NCI-H187 (cell line): Measurements from ENCODE around the gene TMEM94.
"Not testable (repeated sequence)": the region's sequence is repeated elsewhere in the genome, so short reads cannot be mapped to it uniquely, and the experiment has no call there.

ENCODE experiments used
- DNase-seq, 2 experiments: peaks; one replicate each; lab custom pipeline; 2025; lab: John Stamatoyannopoulos, UW

TMEM94 gene

DNA sequence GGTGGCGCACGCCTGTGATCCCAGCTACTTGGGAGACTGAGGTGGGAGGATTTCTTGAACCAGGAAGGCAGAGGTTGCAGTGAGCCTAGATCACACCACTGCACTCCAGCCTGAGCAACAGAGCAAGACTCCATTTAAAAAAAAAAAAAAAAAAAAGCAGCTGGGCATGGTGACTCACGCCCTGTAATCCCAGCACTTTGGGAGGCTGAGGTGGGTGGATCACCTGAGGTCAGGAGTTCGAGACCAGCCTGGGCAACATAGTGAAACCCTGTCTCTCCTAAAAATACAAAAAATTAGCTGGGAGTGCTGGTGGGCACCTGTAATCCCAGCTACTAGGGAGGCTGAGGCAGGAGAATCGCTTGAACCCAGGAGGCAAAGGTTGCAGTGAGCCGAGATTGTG, 10.5 kb upstream of the TMEM94 start:
- DNase-seq = not testable (repeated sequence)

DNA sequence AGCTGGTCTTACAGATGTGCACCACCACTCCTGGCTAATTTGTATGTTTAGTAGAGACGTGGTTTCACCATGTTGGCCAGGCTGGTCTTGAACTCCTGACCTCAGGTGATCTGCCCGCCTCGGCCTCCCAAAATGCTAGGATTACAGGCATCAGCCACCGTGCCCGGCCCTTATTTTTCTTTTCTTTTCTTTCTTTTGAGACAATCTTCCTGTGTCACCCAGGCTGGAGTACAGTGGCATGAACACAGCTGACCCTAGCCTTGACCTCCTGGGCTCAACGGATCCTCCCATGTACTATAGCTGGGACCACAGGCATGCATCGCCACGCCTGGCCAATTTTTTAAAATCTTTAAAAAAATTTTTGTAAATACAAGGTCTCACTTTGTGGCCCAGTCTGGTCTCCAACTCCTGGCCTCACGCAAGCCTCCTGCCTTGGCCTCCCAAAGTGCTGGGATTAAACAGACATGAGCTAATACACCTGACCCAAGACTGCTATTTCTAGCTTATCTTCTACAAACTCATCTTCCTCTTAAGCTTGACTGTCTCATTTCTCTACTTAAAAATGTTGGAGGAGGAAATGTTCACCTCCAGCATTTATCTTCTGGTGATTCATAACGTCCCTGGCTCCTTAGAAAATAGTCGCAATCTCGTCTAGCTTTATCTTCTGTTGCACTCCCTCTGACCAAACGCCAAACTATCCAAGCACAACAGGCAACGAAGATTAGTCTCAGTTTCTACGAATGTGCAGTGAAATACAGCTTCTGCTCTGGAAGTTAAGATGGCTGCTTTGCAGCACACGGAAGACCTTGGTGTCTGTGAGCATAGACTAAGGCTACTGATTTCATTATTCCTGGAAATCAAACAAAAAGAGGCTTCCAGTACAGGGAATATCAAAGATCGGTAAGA, 8.2 kb upstream of the TMEM94 start:
- no peak for DNase-seq

DNA sequence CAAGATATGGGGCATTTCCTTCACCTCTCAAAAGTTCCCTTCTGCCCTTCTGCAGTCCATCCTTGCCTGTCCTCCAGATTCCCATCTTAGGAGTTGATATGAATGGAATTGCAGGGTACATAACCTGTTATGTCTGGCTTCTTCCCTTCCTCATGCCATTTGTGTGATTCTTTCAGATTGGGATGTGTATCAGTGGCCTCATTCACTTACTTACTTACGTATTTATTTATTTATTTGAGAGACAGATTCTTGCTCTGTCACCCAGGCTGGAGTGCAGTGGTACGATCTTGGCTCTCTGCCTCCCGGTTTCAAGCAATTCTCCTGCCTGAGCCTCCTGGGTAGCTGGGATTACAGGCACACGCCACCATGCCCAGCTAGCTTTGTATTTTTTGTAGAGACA, 6.2 kb upstream of the TMEM94 start:
- DNase-seq = no peak

DNA sequence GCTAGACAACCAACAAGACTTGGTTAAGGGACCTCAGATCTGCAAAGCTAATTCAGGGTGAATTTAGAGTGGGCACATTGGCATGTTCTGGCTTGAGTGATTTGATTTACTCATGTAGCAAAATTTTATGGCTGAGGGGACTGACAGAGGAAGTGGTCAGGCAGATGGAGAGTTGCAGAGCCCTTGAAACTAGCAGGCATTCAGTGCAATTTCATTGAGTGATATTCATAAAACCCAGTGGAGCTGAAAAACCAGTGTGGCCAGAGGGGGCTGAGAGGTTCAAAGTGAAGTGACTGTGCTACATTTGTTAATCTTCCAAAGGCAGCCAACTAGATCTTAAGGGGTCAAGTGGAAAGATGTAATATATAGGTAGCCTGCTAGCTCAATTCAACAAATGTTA, 2.2 kb upstream of the TMEM94 start:
- no peak for DNase-seq

DNA sequence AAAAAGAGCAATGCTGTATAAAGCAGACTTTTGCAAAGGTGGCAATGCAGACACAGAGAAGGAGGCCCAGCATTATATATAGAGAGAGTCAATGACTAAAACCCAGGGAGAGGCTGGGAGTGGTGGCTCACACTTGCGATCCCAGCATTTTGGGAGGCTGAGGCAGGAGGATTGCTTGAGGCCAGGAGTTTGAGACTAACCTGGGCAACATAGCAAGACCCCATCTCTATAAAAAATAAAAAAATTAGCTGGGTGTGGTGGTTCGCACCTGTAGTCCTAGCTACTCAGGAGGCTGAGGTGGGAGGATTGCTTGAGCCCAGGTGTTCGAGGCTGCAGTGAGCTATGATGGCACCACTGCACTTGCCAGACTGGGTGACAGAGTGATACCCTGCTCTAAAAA, 1.8 kb upstream of the TMEM94 start:
- not testable (repeated sequence) for DNase-seq

DNA sequence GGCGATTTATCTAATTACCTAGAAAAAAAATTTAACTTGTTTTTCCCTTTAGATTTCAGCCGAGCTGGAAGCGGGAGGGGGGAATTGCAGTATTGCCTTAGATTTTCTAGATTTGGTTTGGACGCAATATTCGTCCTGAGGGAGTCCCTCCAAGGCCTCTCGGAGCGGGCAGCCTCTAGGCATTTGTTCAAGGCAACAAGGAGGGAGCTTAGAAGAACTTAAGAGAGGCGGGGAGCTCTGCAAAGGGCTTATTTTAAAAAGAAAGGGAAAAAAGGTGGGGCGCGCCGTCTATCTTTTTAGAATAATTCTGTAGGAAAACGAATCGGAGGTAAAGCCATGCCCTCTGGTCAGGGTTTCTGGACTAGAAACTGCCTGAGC, 407 bp upstream of the TMEM94 start:
- no peak for DNase-seq

DNA sequence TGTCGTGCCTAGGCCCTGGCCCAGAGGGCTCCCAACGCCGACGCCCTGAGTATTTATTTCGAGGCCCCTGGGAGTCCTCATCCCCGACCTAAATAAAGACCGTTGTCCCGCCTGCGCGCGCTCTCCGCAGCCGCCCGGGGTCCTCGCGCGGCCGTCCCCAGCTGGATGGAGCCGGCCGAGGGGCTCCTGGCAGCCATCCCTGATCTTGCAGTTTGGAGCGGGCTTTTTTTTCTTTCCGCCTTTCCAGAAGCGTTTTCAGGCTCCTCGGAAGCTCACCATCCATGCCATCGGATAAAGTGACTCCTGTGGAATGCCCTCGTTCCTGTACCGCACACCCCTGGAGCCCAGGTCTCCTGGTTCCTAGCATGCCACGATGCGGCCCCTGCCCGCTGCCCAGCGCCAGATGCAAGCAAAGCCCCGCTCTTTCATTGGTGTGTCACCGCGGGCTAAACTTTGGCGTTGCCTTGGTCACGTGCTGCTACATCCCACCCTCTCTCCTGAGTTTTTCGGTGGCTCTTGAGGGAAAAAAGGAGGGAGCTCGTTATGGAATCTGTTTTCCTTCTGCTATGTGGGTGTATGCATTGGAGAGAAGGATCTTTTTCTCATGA, 716 bp downstream of the TMEM94 start:
- DNase-seq = no peak

DNA sequence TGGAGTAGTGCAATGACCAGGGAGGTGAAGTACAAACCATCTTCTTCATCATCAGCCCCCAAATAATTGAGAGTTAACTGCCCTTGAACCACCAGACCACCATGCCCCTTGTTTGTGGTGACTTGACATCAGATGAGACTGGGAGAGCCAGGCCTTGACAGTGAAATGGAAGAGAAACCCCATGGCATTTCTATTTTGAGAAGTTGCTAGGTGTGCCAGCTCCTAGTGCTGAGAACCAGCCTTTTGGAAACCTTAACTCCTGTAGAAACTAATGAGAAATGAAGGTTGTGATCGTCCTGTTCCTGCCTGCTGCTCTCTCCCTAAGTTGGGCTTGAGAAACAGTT, 2.8 kb downstream of the TMEM94 start:
- no peak for DNase-seq

DNA sequence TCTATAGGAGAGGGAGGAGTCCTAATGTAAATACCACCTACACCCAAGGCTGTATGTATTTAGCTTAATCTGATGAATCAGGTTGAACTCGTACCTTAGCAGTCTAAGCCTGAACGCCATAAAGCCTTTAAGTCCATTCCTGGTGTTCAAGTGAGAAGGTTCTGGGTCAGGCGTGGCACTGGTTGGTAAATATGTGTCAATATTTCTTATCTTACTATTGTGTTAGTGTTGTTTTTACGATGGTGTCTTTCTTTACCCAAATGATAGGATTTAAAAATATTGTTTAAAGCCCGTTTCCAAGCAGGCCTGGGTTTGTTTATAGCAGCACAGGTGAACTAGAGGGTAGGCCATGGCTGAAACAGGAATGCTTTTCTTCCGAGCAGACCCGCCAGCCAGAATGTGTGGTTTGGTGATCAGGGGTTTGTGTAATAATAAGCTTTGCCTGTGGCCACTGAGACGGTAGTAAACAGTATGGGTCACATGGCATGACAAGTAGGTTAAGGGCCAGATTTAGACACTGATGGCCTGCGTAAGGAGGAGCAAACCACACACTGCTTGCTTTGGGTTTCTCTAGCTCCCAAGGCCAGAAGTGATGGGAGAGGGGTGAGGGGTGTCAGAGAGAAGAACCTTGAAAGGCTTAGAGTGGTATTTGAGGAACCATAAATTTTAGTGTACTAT, 3.3 kb downstream of the TMEM94 start:
- no peak for DNase-seq

DNA sequence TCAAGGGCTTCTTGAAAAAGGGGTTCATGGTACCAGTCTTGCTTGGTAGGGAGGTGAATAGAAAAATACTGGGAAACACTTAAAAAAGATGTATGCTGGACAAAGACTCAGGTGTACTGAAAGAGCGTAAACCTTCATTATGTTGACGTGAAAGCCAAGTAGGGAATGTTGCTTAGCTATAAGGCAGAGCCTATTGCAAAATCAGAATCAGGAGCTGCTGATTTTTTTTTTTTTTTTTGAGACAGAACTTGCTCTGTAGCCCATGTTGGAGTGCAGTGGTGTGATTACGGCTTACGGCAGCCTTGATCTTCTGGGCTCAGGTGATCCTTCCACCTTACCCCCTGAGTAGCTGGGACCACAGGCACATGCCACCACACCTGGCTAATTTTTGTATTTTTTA, 3.9 kb downstream of the TMEM94 start:
- DNase-seq = no peak

DNA sequence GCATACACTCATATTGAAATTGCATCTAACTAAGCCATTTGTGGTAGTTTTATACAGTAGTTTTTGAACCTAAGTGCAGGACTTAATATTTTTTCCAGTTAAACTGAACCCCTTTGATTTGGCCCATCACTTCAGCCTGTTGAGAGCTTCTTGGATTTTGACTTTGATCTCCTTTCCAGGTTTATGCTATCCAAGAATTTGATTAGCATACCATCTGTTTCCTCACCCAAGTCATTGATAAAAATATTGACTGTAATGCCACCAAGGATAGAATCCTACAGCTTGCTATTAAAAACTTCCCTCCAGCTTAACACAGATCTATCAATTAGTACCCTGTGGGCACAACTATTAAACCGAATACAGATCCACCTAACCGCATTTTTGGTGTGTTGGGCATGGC, 7.2 kb downstream of the TMEM94 start:
- no peak for DNase-seq

DNA sequence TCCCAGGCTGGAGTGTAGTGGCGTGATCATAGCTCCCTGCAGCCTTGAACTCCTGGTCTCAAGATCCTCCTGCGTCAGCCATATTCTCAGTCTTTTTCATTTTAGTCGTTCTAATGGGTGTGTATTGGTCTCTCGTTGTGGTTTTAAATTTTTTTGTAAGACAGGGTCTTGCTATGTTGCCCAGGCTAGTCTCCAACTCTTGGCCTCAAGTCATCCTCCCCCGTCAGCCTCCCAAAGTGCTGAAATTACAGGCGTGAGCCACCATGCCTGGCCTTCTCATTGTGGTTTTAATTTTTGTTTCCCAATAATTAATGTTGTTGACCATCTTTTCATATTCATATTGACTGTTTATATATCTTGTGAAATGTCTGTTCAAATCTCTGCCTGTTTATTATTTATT, 8.6 kb downstream of the TMEM94 start:
- no peak for DNase-seq

DNA sequence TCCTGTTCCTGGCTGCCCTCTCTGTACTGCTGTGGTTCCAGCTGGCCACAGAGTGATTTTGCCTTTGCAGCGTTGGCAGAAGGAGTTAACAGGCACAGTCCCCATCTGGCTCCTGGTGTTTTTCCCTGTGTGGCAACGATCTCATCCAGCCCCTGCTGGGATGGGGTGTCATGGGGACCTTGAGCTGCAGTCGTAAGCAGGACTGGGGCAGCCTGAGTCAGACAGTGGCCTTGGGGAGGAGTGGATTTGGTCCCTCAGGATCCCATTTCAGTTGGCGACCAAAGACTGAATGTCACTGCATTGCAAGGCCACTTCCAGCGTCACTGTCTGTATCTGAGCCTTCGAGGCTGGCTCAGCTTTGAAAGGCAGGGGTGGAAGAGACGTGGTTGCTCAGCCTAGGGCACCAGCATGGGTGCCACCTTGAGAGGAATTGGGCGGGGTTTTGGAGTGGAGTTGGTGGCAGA, 11.9 kb downstream of the TMEM94 start:
- no peak for DNase-seq

DNA sequence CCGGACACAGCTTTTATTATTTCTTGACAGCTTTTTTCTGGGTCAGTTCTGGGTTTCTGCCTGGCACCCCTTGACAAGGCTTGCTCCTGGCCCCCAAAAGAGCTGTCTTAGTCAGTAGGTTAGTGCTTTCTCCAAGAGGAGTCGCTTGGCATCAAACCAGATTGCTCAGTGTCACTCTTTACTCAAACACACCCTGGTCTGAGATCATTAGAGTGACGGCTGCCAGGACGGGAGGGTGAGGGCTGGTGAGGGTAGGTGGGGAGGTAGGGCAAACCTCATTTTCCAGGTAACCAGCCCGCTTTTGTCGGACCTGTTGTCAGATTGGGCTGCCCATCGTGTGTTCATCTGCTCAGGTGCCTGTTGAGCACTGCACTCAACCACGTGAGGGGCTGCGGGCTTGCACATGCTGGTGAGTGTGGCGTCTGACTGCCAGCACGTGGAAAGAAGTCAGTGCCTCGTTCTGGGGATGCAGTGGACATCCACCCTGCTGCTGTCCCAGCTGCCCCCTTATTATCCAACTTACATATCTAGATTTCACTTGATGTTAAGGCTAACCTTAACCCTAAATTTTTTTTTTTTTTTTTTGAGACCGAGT, 12.4 kb downstream of the TMEM94 start:
- DNase-seq = no peak

DNA sequence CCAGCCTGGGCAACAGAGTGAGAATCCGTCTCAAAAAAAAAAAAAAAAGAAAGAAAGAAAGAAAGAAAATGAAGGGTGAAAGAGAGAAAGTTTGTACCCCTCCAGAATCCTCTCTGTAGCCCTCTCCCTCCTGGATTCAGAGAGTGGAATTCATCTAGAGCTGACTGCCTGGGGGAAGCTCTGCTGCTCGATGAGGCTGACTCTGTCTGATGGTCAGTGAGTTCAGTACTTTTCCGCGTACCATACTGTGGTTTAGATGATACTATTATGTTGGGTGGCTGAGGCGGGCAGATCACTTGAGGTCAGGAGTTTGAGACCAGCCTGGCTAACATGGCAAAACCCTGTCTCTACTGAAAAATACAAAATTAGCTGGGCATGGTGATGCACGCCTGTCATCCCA, 14.8 kb downstream of the TMEM94 start:
- DNase-seq = no peak

DNA sequence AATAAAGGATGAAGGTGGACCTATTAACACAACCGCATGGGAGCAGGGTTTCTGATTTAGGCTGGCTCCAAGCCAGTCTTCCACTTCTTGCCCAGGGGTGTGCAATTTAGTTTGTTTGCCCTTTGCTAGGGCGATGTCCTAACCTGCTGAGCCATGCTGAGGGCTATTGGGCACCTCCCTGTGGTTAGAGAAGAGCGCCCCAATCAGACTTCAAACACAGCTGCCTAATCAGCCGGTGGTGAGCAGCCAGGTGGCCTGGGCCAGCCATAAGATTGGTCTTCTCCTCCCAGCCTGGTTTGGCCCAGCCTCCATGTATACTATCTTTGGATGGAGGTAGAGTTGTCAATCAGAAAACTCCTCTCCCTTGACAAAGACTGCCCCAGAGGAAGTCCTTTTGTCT, 15.7 kb downstream of the TMEM94 start:
- DNase-seq = no peak

DNA sequence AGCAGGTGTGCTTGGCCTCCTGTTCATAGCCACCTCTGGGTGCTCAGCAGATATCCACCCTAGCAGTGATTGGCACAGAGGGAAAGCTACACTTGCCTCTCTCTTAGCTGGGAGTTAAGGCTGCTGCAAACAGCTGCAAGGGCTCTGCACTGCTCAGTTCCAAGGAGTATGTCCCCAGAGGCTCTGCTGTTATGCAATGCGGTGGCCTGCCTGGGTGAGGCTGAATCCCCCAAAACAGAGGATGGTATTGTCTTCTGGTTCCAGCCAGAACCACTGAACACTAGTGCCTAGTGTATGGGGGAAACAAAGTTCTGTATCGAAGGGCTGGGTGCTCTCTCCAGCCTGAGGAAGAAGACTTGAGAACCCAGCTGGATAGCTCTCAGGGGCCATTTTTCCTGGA, 16.8 kb downstream of the TMEM94 start:
- DNase-seq = no peak

DNA sequence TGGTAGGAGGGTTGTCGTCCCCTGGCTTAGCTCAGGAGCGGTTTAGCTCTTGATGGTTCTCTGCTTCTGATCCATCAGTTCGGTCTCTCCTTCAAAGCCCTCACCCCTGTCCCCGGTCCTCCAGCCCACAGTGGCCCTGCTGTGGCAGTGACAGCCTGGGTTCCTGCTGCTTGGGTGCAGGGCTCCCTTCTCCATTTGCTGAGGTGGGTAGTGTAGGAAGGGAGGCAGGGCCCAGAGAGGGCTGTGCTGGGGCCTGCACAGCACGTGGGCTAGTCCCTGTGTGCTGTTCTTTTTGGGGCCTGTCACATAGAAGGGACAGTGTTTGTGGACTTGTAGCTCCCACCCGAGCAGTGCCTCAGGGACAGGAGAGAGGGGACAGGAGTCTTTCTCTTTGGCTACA, 18.3 kb downstream of the TMEM94 start:
- no peak for DNase-seq

DNA sequence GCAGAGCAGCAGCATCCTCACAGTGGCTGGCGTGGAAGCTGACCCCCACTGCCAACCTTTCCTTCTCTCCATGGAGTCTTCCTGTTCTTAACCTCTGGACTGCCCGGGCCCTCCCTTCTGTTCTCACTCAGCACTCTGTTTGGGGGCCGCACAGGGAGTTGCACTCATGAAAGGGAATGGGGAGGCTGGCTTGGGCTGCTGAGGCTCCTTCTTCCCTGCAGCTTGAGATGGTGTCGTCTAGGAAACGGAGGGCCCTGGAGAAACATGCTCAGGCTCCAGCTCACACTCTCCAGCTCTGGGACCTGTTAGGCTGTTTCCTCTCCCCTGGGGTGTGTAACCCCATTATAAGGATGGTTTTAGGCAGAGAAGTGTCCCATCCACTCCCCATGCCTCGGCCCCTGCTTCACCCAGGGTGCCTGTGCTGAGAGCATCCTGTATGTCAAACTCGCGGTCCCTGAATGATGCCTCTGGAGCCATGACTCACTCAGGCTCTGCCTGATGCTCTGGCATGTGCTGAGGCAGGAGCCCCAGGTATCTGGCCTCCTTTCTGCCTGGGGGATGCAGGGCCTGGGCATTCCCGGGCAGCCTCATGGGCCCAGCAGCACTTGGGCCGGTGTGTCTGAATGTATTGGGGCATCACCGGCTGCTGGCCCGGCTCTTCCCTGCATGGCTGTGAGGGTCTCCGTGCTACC, 18.9 kb downstream of the TMEM94 start:
- DNase-seq = no peak

DNA sequence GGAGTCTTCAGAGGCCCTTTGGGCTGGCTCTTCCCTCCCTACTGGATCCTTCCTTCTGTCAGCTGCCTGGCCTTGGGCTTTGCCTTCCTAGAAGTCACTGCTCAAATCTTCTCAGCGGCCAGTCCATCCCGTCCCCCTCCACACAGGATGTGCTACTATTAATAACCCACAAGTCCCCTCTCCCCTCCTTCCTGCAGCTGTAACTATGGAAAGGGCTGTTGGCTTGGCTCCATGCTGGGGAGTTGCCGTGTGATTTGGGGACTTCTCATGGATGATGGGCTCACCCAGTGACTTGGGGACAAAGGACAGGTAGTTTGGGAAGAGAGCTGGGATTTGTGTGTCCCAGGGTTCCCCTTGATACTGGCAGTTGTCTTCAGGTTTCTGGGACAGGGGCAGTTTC, 19.4 kb downstream of the TMEM94 start:
- DNase-seq = no peak

DNA sequence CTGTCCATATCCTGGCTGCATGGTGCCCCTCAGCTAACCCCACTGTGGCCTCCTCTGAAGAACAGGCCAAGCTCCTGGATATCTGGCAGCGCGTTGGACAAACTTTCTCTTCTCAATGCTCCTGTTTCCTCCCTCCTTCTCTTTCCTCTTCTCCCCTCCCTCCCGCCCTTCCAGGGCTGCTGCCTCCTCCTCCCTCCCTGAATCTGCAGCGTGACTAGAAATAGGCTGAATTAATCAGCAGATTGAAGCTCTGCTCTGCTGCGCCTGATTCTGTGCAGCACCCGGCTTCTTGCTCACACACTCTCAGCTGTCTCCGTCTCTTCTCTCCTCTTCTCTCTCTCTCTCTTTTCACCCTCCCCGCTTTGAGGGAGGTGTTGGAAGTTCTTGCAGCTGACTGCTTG, 19.8 kb downstream of the TMEM94 start:
- no peak for DNase-seq
